NCI-H82 treated with DMSO at 0.1 percent for 48 hours (cell line): ENCODE data around the gene CRYZ.
"Not testable (repeated sequence)": the region's sequence is repeated elsewhere in the genome, so short reads cannot be mapped to it uniquely, and the experiment has no call there.

Experiments used
- DNase-seq: peaks from one replicate; lab custom pipeline; 2025; ENCODE audit not compliant: unreplicated experiment; lab: John Stamatoyannopoulos, UW

CRYZ gene

GRCh38 chr1:74732960-74733603 lies at the start of gene CRYZ, which contains the start of gene TYW3:
CRYZ (minus strand) TSS chr1:74733050; CDS start chr1:74724821, 8,229 bp downstream.
TYW3 (plus strand) TSS chr1:74733152; CDS start chr1:74733245, 93 bp downstream.
- peak; percentile 74 for DNase-seq

GRCh38 chr1:74780594-74780993 lies 47.7 kb upstream of the CRYZ start:
- DNase-seq, result no peak

- no peak for DNase-seq
Measured at GRCh38 chr1:74779750-74780149, 46.9 kb upstream of the CRYZ start.

GRCh38 chr1:74777525-74777924 lies 44.7 kb upstream of the CRYZ start:
- no peak for DNase-seq

GRCh38 chr1:74775735-74776134 lies 42.9 kb upstream of the CRYZ start:
- no peak for DNase-seq

- no peak for DNase-seq
Measured at GRCh38 chr1:74773582-74773981, 40.7 kb upstream of the CRYZ start.

- no peak for DNase-seq
Measured at GRCh38 chr1:74772945-74773344, 40.1 kb upstream of the CRYZ start.

GRCh38 chr1:74771913-74772515 lies 39.2 kb upstream of the CRYZ start:
- DNase-seq, result peak; percentile 39

- DNase-seq, result no peak
Measured at GRCh38 chr1:74767490-74767889, 34.6 kb upstream of the CRYZ start.

GRCh38 chr1:74766579-74766978 lies 33.7 kb upstream of the CRYZ start:
- no peak for DNase-seq

GRCh38 chr1:74763807-74764206 lies 31.0 kb upstream of the CRYZ start:
- no peak for DNase-seq

GRCh38 chr1:74756650-74757049 lies 23.8 kb upstream of the CRYZ start:
- DNase-seq, result not testable (repeated sequence)

GRCh38 chr1:74755475-74755874 lies 22.6 kb upstream of the CRYZ start:
- no peak for DNase-seq

GRCh38 chr1:74753104-74753503 lies 20.3 kb upstream of the CRYZ start:
- no peak for DNase-seq

- no peak for DNase-seq
Measured at GRCh38 chr1:74748960-74749359, 16.1 kb upstream of the CRYZ start.

GRCh38 chr1:74745247-74745646 lies 12.4 kb upstream of the CRYZ start:
- DNase-seq, result not testable (repeated sequence)

- DNase-seq, result not testable (repeated sequence)
Measured at GRCh38 chr1:74740307-74740980, 7.6 kb upstream of the CRYZ start.

GRCh38 chr1:74737333-74737732 lies 4.5 kb upstream of the CRYZ start:
- DNase-seq, result no peak

GRCh38 chr1:74733604-74734484 lies 994 bp upstream of the CRYZ start:
- DNase-seq, result peak; percentile 70

- DNase-seq, result not testable (repeated sequence)
Measured at GRCh38 chr1:74732071-74732946, 541 bp downstream of the CRYZ start.
